ENCODE data around the gene GMNC.
A peak's percentile ranks its signal among the peaks of the same experiment; 100 is the strongest.
"Not testable (repeated sequence)": the region's sequence is repeated elsewhere in the genome, so short reads cannot be mapped to it uniquely, and the experiment has no call there.

Gene GMNC

GRCh38 chr3:190862209-190863118 lies at the start of gene GMNC:
GMNC (minus strand) TSS chr3:190862694; CDS start chr3:190862615, 79 bp downstream.
- no peak for FAIRE-seq
- peak; percentile 10 for DNase-seq (ENCODE audit: insufficient read length, low spot score)

- no peak for DNase-seq (ENCODE audit: insufficient read length, low spot score)
- FAIRE-seq, result no peak
Observed at GRCh38 chr3:190911382-190911781, 48.9 kb upstream of the GMNC start.

- DNase-seq (ENCODE audit: insufficient read length, low spot score) (no peak), FAIRE-seq (no peak)
Observed at GRCh38 chr3:190909908-190910307, 47.4 kb upstream of the GMNC start.

GRCh38 chr3:190903156-190903555 lies 40.7 kb upstream of the GMNC start:
- no peak for DNase-seq (ENCODE audit: insufficient read length, low spot score)
- no peak for FAIRE-seq

- DNase-seq (ENCODE audit: insufficient read length, low spot score), result no peak
- no peak for FAIRE-seq
Observed at GRCh38 chr3:190902292-190902691, 39.8 kb upstream of the GMNC start.

- no peak for DNase-seq (ENCODE audit: insufficient read length, low spot score)
- FAIRE-seq, result no peak
Observed at GRCh38 chr3:190892395-190892902, 30.0 kb upstream of the GMNC start.

GRCh38 chr3:190886945-190887344 lies 24.5 kb upstream of the GMNC start:
- FAIRE-seq (peak; percentile 62), DNase-seq (ENCODE audit: insufficient read length, low spot score) (no peak)

- peak; percentile 8 for DNase-seq (ENCODE audit: insufficient read length, low spot score)
- peak; percentile 89 for FAIRE-seq
Observed at GRCh38 chr3:190883973-190884832, 21.7 kb upstream of the GMNC start.

GRCh38 chr3:190883141-190883540 lies 20.6 kb upstream of the GMNC start:
- DNase-seq (ENCODE audit: insufficient read length, low spot score) (no peak), FAIRE-seq (no peak)

GRCh38 chr3:190877925-190878324 lies 15.4 kb upstream of the GMNC start:
- no peak for DNase-seq (ENCODE audit: insufficient read length, low spot score)
- no peak for FAIRE-seq

GRCh38 chr3:190876433-190876832 lies 13.9 kb upstream of the GMNC start:
- not testable (repeated sequence) for FAIRE-seq; DNase-seq (ENCODE audit: insufficient read length, low spot score)

- FAIRE-seq; DNase-seq (ENCODE audit: insufficient read length, low spot score): not testable (repeated sequence)
Observed at GRCh38 chr3:190875061-190875460, 12.6 kb upstream of the GMNC start.

GRCh38 chr3:190870127-190870526 lies 7.6 kb upstream of the GMNC start:
- DNase-seq (ENCODE audit: insufficient read length, low spot score) (no peak), FAIRE-seq (no peak)

- DNase-seq (ENCODE audit: insufficient read length, low spot score) (no peak), FAIRE-seq (no peak)
Observed at GRCh38 chr3:190867071-190867470, 4.6 kb upstream of the GMNC start.

GRCh38 chr3:190865828-190866227 lies 3.3 kb upstream of the GMNC start:
- FAIRE-seq, result no peak
- no peak for DNase-seq (ENCODE audit: insufficient read length, low spot score)

- FAIRE-seq (no peak), DNase-seq (ENCODE audit: insufficient read length, low spot score) (no peak)
Observed at GRCh38 chr3:190865419-190865818, 2.9 kb upstream of the GMNC start.

GRCh38 chr3:190864002-190864401 lies 1.5 kb upstream of the GMNC start:
- no peak for DNase-seq (ENCODE audit: insufficient read length, low spot score)
- no peak for FAIRE-seq

GRCh38 chr3:190863119-190863465 lies 598 bp upstream of the GMNC start:
- no peak for FAIRE-seq
- no peak for DNase-seq (ENCODE audit: insufficient read length, low spot score)

- DNase-seq (ENCODE audit: insufficient read length, low spot score), result no peak
- no peak for FAIRE-seq
Observed at GRCh38 chr3:190860521-190860920, 2.0 kb downstream of the GMNC start.

GRCh38 chr3:190855151-190855550 lies 7.3 kb downstream of the GMNC start:
- FAIRE-seq, result no peak
- DNase-seq (ENCODE audit: insufficient read length, low spot score), result no peak

GRCh38 chr3:190854062-190854461 lies 8.4 kb downstream of the GMNC start:
- no peak for FAIRE-seq
- DNase-seq (ENCODE audit: insufficient read length, low spot score), result no peak

Measured in GM19239 (cell line).